ENCODE measurements around the gene EXOSC7. TPM values are rescaled to one million over a fixed set of nuclear protein-coding genes. Genes with fewer than 3 reads are reported as not detected.
A peak's percentile ranks its signal among the peaks of the same experiment; 100 is the strongest.

EXOSC7 gene
- total and polyA plus RNA-seq, 4 experiments from 2014 or later: 44.6 to 66.9 (median 47.3) TPM

DNA sequence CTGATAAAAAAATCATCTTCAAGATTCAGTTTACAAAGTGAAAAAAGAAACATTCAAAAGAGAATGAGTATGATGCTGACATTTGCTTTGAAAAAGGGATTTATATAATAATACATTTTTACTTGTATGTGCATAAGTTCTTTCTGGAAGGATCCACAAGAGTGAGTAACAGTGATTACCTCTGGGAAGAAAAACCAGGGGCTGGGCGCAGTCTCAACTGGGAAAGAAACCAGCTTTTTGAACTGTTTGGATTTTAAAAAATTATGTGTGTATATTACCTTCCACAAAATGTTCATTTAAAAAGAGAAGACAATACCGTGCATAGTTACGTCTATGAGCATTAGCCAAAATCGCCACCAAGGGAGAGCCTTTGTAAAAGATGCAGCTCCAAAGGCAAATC lies 51.4 kb downstream of the EXOSC7 start:
- intact Hi-C loops (cut with micrococcal nuclease): no loop called here
- CTCF ChIA-PET (ENCODE audit: partially characterized antibody): interaction anchor here (1.4 to 2.1 kb wide), 2 partner anchors 9 to 13 kb away, joined by 4 to 9 read pairs; no protein-coding TSS in a partner anchor

DNA sequence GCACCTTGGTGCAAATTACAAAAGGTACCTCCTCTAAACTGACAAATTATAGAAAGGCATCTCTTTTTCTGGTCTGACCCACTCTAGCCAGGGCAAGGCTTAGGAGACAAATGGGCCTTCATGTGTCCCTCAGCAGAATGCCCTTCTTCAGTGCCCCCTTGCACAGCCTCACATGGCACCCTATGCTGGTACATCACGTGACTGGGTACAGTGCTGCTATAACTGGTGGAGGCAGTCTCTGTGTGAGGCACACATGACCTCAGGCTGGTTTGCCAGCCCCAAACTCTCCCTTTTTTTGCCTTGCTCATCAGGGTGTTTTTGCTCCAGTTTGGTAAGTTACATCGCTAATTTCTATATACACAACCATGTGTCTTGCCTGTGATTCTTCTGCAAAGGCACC lies 53.2 kb downstream of the EXOSC7 start:
- no peak overlapping the region for H3K27ac ChIP-seq (ENCODE audit: low read depth, low read length)
- H3K27me3 Mint-ChIP-seq: peaks cover 1 to 30% of the 10 kb centered on the region in 2 donors
- no peaks in the 10 kb centered on the region for H3K9me3 ChIP-seq (ENCODE audit: control insufficient read depth in 1 of 2, low read length in 2 of 2)
- no peaks in the 10 kb centered on the region for H3K27me3 ChIP-seq (ENCODE audit: insufficient read depth, low read length)
- peak overlapping the region in 1 of 7 donors; percentile 59 for H3K27ac Mint-ChIP-seq
- H3K4me3 ChIP-seq (ENCODE audit: low read length in 2 of 2): no peak overlapping the region
- POLR2A ChIA-PET (ENCODE audit: partially characterized antibody): interaction anchor here (0.7 kb wide), 1 partner anchor 9 kb away, joined by 4 read pairs; no protein-coding TSS in a partner anchor
- H3K4me1 Mint-ChIP-seq: peaks cover 3 to 13% (median 7%) of the 10 kb centered on the region in 4 donors
- intact Hi-C loops (cut with micrococcal nuclease): no loop called here
- H3K36me3 Mint-ChIP-seq: no peaks in the 10 kb centered on the region
- H3K9me3 Mint-ChIP-seq: peaks cover 0 to 2% (median 0%) of the 10 kb centered on the region in 8 donors
- no peak overlapping the region for H3K4me3 Mint-ChIP-seq
- CTCF ChIA-PET (ENCODE audit: partially characterized antibody): interaction anchor here (1.0 to 2.1 kb wide), 3 partner anchors 9 to 181 kb away, joined by 3 to 9 read pairs (median 3); no protein-coding TSS in a partner anchor
- H3K4me1 ChIP-seq (ENCODE audit: insufficient read depth, low read length): no peaks in the 10 kb centered on the region
- no peak for DNase-seq
- no peaks in the 10 kb centered on the region for H3K36me3 ChIP-seq (ENCODE audit: insufficient read depth, low read length)

More for the DNA sequence above, 51.4 kb downstream of the EXOSC7 start:
- no peaks in the 10 kb centered on the region for H3K36me3 Mint-ChIP-seq
- no peaks in the 10 kb centered on the region for H3K36me3 ChIP-seq (ENCODE audit: insufficient read depth, low read length)
- no peaks in the 10 kb centered on the region for H3K27me3 ChIP-seq (ENCODE audit: insufficient read depth, low read length)
- H3K9me3 ChIP-seq (ENCODE audit: control insufficient read depth in 1 of 2, low read length in 2 of 2): no peaks in the 10 kb centered on the region
- H3K9me3 Mint-ChIP-seq: no peaks in the 10 kb centered on the region
- H3K27ac ChIP-seq (ENCODE audit: low read depth, low read length): no peak overlapping the region
- no peak overlapping the region for H3K4me3 ChIP-seq (ENCODE audit: low read length in 2 of 2)
- H3K4me1 ChIP-seq (ENCODE audit: insufficient read depth, low read length): no peaks in the 10 kb centered on the region
- H3K27me3 Mint-ChIP-seq: peaks cover 1 to 15% of the 10 kb centered on the region in 2 donors
- no peak overlapping the region for H3K27ac Mint-ChIP-seq
- POLR2A ChIA-PET (ENCODE audit: partially characterized antibody): no interaction called here
- DNase-seq: no peak
- H3K4me1 Mint-ChIP-seq: peaks cover 0 to 4% (median 1%) of the 10 kb centered on the region in 4 donors
- H3K4me3 Mint-ChIP-seq: no peak overlapping the region

DNA sequence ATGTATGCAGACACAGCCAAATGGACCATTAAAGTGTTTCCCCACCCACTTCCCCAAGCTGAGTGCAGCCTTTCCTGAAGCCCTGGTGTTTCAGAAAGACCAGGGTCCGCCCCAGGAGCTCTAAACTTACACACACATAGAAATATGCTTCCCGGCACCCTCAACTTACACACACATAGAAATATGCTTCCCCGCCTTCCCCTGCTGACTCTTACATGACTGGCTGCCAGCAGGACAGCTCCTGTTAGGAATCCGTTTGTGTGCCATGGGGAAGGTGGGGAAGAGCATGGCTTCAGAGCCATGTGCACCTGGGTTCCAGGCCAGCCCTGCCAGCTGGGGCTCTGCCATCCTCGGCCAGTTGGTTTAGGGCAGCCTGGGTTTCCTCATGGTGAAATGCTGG lies 53.6 kb downstream of the EXOSC7 start:
- Mint-ChIP-seq H3K27ac (peak overlapping the region in 1 of 7 donors; percentile 59), H3K36me3 (no peaks in the 10 kb centered on the region), H3K9me3 (peaks cover 0 to 2% (median 0%) of the 10 kb centered on the region in 8 donors), H3K27me3 (peaks cover 3 to 34% of the 10 kb centered on the region in 2 donors), H3K4me1 (peaks cover 6 to 18% (median 12%) of the 10 kb centered on the region in 4 donors), H3K4me3 (no peak overlapping the region)
- no peak for DNase-seq
- H3K36me3 ChIP-seq (ENCODE audit: insufficient read depth, low read length): no peaks in the 10 kb centered on the region
- no peak overlapping the region for H3K27ac ChIP-seq (ENCODE audit: low read depth, low read length)
- H3K9me3 ChIP-seq (ENCODE audit: control insufficient read depth in 1 of 2, low read length in 2 of 2): no peaks in the 10 kb centered on the region
- H3K27me3 ChIP-seq (ENCODE audit: insufficient read depth, low read length): no peaks in the 10 kb centered on the region
- ChIA-PET CTCF (ENCODE audit: partially characterized antibody) (interaction anchor here (0.8 to 2.1 kb wide), 3 partner anchors 11 to 180 kb away, joined by 3 to 4 read pairs (median 3); no protein-coding TSS in a partner anchor), POLR2A (ENCODE audit: partially characterized antibody) (interaction anchor here (0.7 kb wide), 1 partner anchor 9 kb away, joined by 4 read pairs; no protein-coding TSS in a partner anchor)
- intact Hi-C loops (cut with micrococcal nuclease): no loop called here
- H3K4me1 ChIP-seq (ENCODE audit: insufficient read depth, low read length): peaks cover 4% of the 10 kb centered on the region
- H3K4me3 ChIP-seq (ENCODE audit: low read length in 2 of 2): no peak overlapping the region

DNA sequence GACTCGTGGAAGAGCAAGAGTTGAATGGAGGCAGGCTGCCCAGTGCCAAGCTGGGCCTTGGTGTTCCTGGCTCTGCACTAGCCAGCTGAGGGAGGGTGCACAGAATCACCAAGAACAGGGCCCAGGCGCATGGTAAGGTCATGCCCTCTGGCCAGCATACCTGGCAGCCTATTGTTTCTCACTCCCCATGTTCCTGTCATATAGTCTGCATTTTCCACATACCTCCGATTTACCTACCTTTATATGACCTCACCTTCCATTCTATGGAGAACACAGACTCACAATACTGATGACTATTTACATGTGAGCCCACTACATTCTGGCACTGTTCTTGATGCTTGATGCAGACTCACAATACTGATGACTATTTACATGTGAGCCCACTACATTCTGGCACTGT lies 55.5 kb downstream of the EXOSC7 start:
- H3K36me3 ChIP-seq (ENCODE audit: insufficient read depth, low read length): no peaks in the 10 kb centered on the region
- Mint-ChIP-seq H3K9me3 (peaks cover 0 to 2% (median 0%) of the 10 kb centered on the region in 8 donors), H3K27ac (no peak overlapping the region), H3K4me1 (peaks cover 15 to 36% (median 24%) of the 10 kb centered on the region in 4 donors), H3K27me3 (peaks cover 7 to 47% of the 10 kb centered on the region in 2 donors), H3K36me3 (no peaks in the 10 kb centered on the region), H3K4me3 (no peak overlapping the region)
- POLR2A ChIA-PET (ENCODE audit: partially characterized antibody): interaction anchor here (0.9 kb wide), 1 partner anchor 26 kb away, joined by 3 read pairs; no protein-coding TSS in a partner anchor
- CTCF ChIA-PET (ENCODE audit: partially characterized antibody): interaction anchor here (0.8 to 20.4 kb wide), 5 partner anchors 9 to 178 kb away, joined by 3 to 688 read pairs (median 3); no protein-coding TSS in a partner anchor
- no peaks in the 10 kb centered on the region for H3K27me3 ChIP-seq (ENCODE audit: insufficient read depth, low read length)
- no peak overlapping the region for H3K27ac ChIP-seq (ENCODE audit: low read depth, low read length)
- intact Hi-C loops (cut with micrococcal nuclease): no loop called here
- peaks cover 14% of the 10 kb centered on the region for H3K4me1 ChIP-seq (ENCODE audit: insufficient read depth, low read length)
- H3K9me3 ChIP-seq (ENCODE audit: control insufficient read depth in 1 of 2, low read length in 2 of 2): no peaks in the 10 kb centered on the region
- no peak overlapping the region for H3K4me3 ChIP-seq (ENCODE audit: low read length in 2 of 2)
- no peak for DNase-seq

DNA sequence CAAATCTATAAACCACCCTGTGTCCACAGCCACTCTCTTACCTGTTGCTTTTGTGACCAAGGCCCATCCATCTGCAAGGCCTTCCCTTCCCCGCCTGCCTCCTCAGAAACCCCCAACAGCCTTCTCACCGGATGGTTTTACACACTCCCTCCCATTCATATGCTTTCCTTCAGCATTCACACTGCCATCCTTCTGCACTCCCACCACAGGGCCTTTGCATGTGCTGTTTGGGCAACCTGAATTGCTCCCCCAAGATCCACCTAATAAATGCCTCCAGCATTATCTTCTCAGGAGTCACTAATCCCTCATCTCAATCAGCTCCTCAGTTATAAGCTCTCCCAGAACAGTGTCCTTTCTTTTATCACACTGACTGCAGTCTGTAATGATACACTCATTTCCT lies 56.1 kb downstream of the EXOSC7 start:
- intact Hi-C loops (cut with micrococcal nuclease): no loop called here
- Mint-ChIP-seq H3K9me3 (peaks cover 0 to 2% (median 0%) of the 10 kb centered on the region in 8 donors), H3K4me1 (peaks cover 17 to 37% (median 26%) of the 10 kb centered on the region in 4 donors), H3K4me3 (no peak overlapping the region), H3K27ac (no peak overlapping the region), H3K27me3 (peaks cover 7 to 48% of the 10 kb centered on the region in 2 donors), H3K36me3 (no peaks in the 10 kb centered on the region)
- POLR2A ChIA-PET (ENCODE audit: partially characterized antibody): no interaction called here
- CTCF ChIA-PET (ENCODE audit: partially characterized antibody): interaction anchor here (1.0 to 20.4 kb wide), 3 partner anchors 9 to 177 kb away, joined by 3 to 688 read pairs (median 3); no protein-coding TSS in a partner anchor
- Histone ChIP-seq H3K9me3 (ENCODE audit: control insufficient read depth in 1 of 2, low read length in 2 of 2) (no peaks in the 10 kb centered on the region), H3K4me3 (ENCODE audit: low read length in 2 of 2) (no peak overlapping the region), H3K27ac (ENCODE audit: low read depth, low read length) (no peak overlapping the region), H3K36me3 (ENCODE audit: insufficient read depth, low read length) (no peaks in the 10 kb centered on the region), H3K27me3 (ENCODE audit: insufficient read depth, low read length) (no peaks in the 10 kb centered on the region), H3K4me1 (ENCODE audit: insufficient read depth, low read length) (peaks cover 14% of the 10 kb centered on the region)
- no peak for DNase-seq

DNA sequence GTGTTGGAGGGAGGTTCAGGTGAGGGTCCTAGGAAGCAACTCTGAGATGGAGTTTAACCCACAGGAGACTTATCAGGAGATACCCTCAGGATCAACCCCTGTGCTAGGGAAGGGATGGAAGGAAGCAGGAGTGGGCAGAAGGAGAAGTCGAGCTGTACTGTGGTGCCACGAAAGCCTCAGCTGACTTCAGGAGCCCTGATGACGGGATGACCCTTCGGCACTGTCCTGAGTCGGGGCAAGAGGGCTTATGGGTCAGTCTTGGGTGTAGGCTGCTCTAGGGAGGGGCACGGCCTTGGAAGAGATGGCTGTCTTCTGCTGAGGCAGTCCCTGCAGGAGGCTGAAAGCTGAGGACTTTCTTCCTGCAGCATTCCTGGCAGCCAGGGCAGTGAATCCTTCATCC lies 57.7 kb downstream of the EXOSC7 start:
- H3K36me3 ChIP-seq (ENCODE audit: insufficient read depth, low read length): no peaks in the 10 kb centered on the region
- peaks cover 18% of the 10 kb centered on the region for H3K4me1 ChIP-seq (ENCODE audit: insufficient read depth, low read length)
- Mint-ChIP-seq H3K4me1 (peaks cover 19 to 43% (median 30%) of the 10 kb centered on the region in 4 donors), H3K27me3 (peaks cover 9 to 47% of the 10 kb centered on the region in 2 donors), H3K4me3 (no peak overlapping the region), H3K27ac (peak overlapping the region in 2 of 7 donors; percentile 45 to 79), H3K36me3 (no peaks in the 10 kb centered on the region), H3K9me3 (peaks cover 0 to 2% (median 0%) of the 10 kb centered on the region in 8 donors)
- ChIA-PET CTCF (ENCODE audit: partially characterized antibody) (interaction anchor here (1.3 to 20.4 kb wide), 7 partner anchors 11 to 175 kb away, joined by 3 to 688 read pairs (median 5); no protein-coding TSS in a partner anchor), POLR2A (ENCODE audit: partially characterized antibody) (interaction anchor here (2.0 to 3.9 kb wide), 3 partner anchors 22 to 28 kb away, joined by 10 to 14 read pairs (median 10); no protein-coding TSS in a partner anchor)
- no peaks in the 10 kb centered on the region for H3K27me3 ChIP-seq (ENCODE audit: insufficient read depth, low read length)
- H3K4me3 ChIP-seq (ENCODE audit: low read length in 2 of 2): no peak overlapping the region
- no peaks in the 10 kb centered on the region for H3K9me3 ChIP-seq (ENCODE audit: control insufficient read depth in 1 of 2, low read length in 2 of 2)
- intact Hi-C loops (cut with micrococcal nuclease): no loop called here
- H3K27ac ChIP-seq (ENCODE audit: low read depth, low read length): no peak overlapping the region
- no peak for DNase-seq

DNA sequence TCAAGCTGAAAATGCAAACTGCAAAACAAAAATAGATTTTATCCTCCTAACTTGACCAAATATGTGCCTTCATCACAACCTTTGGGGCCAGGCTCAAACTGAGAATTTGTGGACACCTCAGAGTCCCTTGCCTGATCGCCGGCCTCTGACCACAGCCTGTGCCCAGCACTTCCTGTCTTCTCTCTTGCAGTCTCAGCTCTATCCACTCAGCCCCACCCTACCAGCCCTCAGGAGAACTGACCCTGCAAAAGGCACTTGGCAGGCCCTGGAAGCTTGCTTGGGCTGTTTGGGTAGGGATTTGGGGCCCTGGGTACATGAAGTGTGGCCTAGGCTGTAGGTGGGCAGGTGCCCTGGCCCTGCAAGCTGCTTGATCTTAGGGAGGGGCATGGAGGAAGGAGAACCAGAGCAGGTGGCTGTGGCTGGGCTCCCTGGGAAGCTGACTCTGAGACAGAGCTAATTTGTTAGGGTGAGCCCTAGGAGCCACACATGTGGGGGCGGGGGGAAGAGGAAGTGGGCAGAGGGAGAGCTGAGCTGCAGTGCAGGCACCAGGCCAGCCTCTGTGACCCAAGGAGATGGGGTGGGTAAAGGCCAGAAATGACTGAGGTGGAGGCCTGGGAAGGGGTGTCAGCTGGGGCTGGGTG lies 58.7 kb downstream of the EXOSC7 start:
- peaks cover 18% of the 10 kb centered on the region for H3K4me1 ChIP-seq (ENCODE audit: insufficient read depth, low read length)
- no peaks in the 10 kb centered on the region for H3K36me3 ChIP-seq (ENCODE audit: insufficient read depth, low read length)
- CTCF ChIA-PET (ENCODE audit: partially characterized antibody): interaction anchor here (0.7 to 20.4 kb wide), 14 partner anchors 10 to 631 kb away, joined by 3 to 688 read pairs (median 4); no protein-coding TSS in a partner anchor
- intact Hi-C loops (cut with micrococcal nuclease): loop anchor here (5.0 kb wide), 1 partner anchor 57 kb away; the partner anchor contains the start of genes EXOSC7 and ZDHHC3
- no peaks in the 10 kb centered on the region for H3K27me3 ChIP-seq (ENCODE audit: insufficient read depth, low read length)
- no peak overlapping the region for H3K4me3 ChIP-seq (ENCODE audit: low read length in 2 of 2)
- POLR2A ChIA-PET (ENCODE audit: partially characterized antibody): interaction anchor here (1.0 to 3.9 kb wide), 4 partner anchors 23 to 59 kb away, joined by 3 to 14 read pairs (median 10); partner anchors contain the start of genes EXOSC7 and ZDHHC3
- peak overlapping the region in 7 of 8 donors; percentile 37 to 86 (median 71) for H3K4me3 Mint-ChIP-seq
- no peak for DNase-seq
- no peak overlapping the region for H3K27ac ChIP-seq (ENCODE audit: low read depth, low read length)
- H3K27me3 Mint-ChIP-seq: peaks cover 9 to 47% of the 10 kb centered on the region in 2 donors
- H3K9me3 ChIP-seq (ENCODE audit: control insufficient read depth in 1 of 2, low read length in 2 of 2): no peaks in the 10 kb centered on the region
- H3K36me3 Mint-ChIP-seq: no peaks in the 10 kb centered on the region
- H3K9me3 Mint-ChIP-seq: peaks cover 0 to 2% (median 0%) of the 10 kb centered on the region in 8 donors
- H3K4me1 Mint-ChIP-seq: peaks cover 19 to 43% (median 30%) of the 10 kb centered on the region in 4 donors
- H3K27ac Mint-ChIP-seq: peak overlapping the region in 4 of 7 donors; percentile 3 to 67 (median 47)
